ENCODE measurements around the gene GFI1.

DNA sequence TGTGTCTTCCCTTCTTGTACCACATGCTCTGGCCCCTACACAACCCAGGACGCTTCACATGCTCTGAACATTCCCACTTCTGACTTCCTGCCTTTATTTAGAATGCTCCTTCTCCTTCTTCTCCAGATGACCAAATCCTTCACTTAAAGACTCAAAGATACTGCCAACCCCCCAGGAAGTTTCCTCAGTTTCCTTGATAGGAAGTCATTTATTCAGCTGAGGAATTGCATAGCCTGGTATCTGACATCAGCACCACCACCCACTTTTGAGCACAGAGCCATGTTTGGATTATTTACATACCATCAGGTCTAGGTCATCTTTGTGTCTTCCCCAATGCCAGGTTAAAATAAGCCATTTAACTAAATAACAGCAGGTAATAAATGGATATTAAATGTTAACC, 42.4 kb downstream of the GFI1 start:
- no peak for TF ChIP-seq CTCF (IDR thresholded peaks at IDR 0.05)
- TF ChIP-seq POLR2A (IDR thresholded peaks at IDR 0.05), result no peak
- no peak for TF ChIP-seq EP300 (IDR thresholded peaks at IDR 0.05)

Data from tibial nerve (tissue), 4 donors.